Activated CD4-positive, alpha-beta T cell treated with anti-CD3 and anti-CD28 coated beads for 36 hours (primary cell): ENCODE results near the gene TROAP. TPM values are rescaled to one million over a fixed set of nuclear protein-coding genes. Genes with fewer than 3 reads are reported as not detected.
A peak's percentile ranks its signal among the peaks of the same experiment; 100 is the strongest.
"Not testable (repeated sequence)": the region's sequence is repeated elsewhere in the genome, so short reads cannot be mapped to it uniquely, and the experiment has no call there.

Source experiments
- ATAC-seq: fragments of 200-7000 bp; cut with Tn5 transposase; one replicate; pipeline ENCODE4 v1.10.0; 2021; ENCODE audit warnings: mild to moderate bottlenecking, moderate library complexity
- CTCF ChIA-PET: fragments of 350-600 bp; sonication (Branson Sonifier 250); formaldehyde crosslinking; loops from one replicate; lab custom pipeline; 2021; ENCODE audit warnings: antibody characterized with exemption; lab: Charles Lee
- POLR2A ChIA-PET: fragments of 350-600 bp; sonication (Branson Sonifier 250); formaldehyde crosslinking; loops from one replicate; lab custom pipeline; 2021; ENCODE audit warnings: antibody characterized with exemption, inconsistent platforms; lab: Charles Lee
- DNase-seq: peaks from one replicate; pipeline ENCODE4 v3.0.0-alpha.2; 2020
- H3K27ac Mint-ChIP-seq: one replicate; pipeline ENCODE4 v1.8.0; 2021; ENCODE audit warnings: mixed read lengths
- H3K27me3 Mint-ChIP-seq: one replicate; pipeline ENCODE4 v1.8.0; 2021; ENCODE audit warnings: mixed read lengths
- H3K36me3 Mint-ChIP-seq: one replicate; pipeline ENCODE4 v1.8.0; 2021; ENCODE audit warnings: low read depth, mixed read lengths
- H3K4me1 Mint-ChIP-seq: one replicate; pipeline ENCODE4 v1.8.0; 2021; ENCODE audit warnings: mixed read lengths
- H3K4me3 Mint-ChIP-seq: one replicate; pipeline ENCODE4 v1.8.0; 2021; ENCODE audit warnings: mild to moderate bottlenecking, moderate library complexity, mixed read lengths
- H3K9me3 Mint-ChIP-seq: one replicate; pipeline ENCODE4 v1.8.0; 2021; ENCODE audit warnings: low read depth, mixed read lengths
- intact Hi-C, 2 experiments: fragments of 100-400 bp; cut with DNase I in 1 of 2; cut with micrococcal nuclease in 1 of 2; formaldehyde crosslinking; loops; one replicate each; pipeline versions ENCODE4 v1.14.2 to v1.15.1; 2022 to 2024; cut with DNase I, micrococcal nuclease
- total RNA-seq, 2 experiments: library from RNA; stranded (reverse); gene quantifications; one replicate each; pipeline ENCODE4 v1.2.3, GENCODE V29; 2021

TROAP gene
- total RNA-seq, 2 experiments from 2014 or later, result 64.5 to 84.3 TPM

- ATAC-seq, H3K4me1 Mint-ChIP-seq, H3K4me3 Mint-ChIP-seq, H3K36me3 Mint-ChIP-seq, DNase-seq, H3K9me3 Mint-ChIP-seq, POLR2A ChIA-PET, intact Hi-C loops, CTCF ChIA-PET, H3K27ac Mint-ChIP-seq: not testable (repeated sequence)
- peaks cover 28% of the 10 kb centered on the region for H3K27me3 Mint-ChIP-seq
Observed at GRCh38 chr12:49310451-49311000, 12.5 kb upstream of the TROAP start.

GRCh38 chr12:49314811-49315210 is 8.2 kb upstream of the TROAP start:
- H3K36me3 Mint-ChIP-seq, result no peaks in the 10 kb centered on the region

GRCh38 chr12:49317118-49317517 is 5.9 kb upstream of the TROAP start:
- H3K27me3 Mint-ChIP-seq, H3K27ac Mint-ChIP-seq, H3K4me3 Mint-ChIP-seq, H3K9me3 Mint-ChIP-seq, H3K4me1 Mint-ChIP-seq, CTCF ChIA-PET, DNase-seq, H3K36me3 Mint-ChIP-seq, ATAC-seq, intact Hi-C loops, POLR2A ChIA-PET: not testable (repeated sequence)

More at GRCh38 chr12:49314811-49315210, 8.2 kb upstream of the TROAP start:
- H3K4me3 Mint-ChIP-seq, result no peak overlapping the region
- CTCF ChIA-PET, result interaction anchor here (0.7 kb wide), 1 partner anchor 54 kb away, joined by 4 read pairs; no protein-coding TSS in a partner anchor
- H3K4me1 Mint-ChIP-seq, result no peaks in the 10 kb centered on the region
- no peaks in the 10 kb centered on the region for H3K9me3 Mint-ChIP-seq
- POLR2A ChIA-PET, result no interaction called here
- peaks cover 6% of the 10 kb centered on the region for H3K27me3 Mint-ChIP-seq
- DNase-seq (no peak), ATAC-seq (no peak)
- no peak overlapping the region for H3K27ac Mint-ChIP-seq
- intact Hi-C loops, result no loop called here

DNA sequence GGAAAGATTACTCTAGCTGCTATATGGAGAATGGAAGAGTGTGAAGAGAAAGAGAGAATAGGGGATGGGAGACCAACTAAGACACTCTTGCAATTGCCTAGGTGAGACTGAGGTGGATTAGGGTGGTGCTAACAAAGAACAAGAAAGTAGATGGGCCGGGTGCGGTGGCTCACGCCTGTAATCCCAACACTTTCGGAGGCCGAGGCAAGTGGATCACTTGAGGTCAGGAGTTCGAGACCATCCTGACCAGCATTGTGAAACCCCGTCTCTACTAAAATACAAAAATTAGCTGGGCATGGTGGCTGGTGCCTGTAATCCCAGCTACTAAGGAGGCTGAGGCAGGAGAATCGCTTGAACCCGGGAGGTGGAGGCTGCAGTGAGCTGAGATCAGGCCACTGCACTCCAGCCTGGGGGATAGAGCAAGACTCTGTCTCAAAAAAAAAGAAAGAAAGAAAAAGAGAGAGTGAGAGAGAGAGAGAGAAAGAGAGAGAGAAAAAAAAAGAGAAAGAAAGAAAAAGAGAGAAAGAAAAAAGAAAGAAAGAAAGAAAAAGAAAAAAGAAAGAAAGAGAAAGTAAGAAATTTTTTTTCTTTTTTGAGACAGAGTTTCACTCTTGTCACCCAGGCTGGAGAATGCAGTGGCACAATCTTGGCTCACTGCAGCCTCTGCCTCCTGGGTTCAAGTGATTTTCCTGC is 2.5 kb upstream of the TROAP start:
- POLR2A ChIA-PET, result not testable (repeated sequence)

GRCh38 chr12:49322367-49322707 is 718 bp upstream of the TROAP start:
- ATAC-seq (no peak), DNase-seq (no peak)
- Mint-ChIP-seq H3K27ac (peak overlapping the region; percentile 95), H3K4me1 (peaks cover 10% of the 10 kb centered on the region), H3K9me3 (no peaks in the 10 kb centered on the region), H3K36me3 (peaks cover 12% of the 10 kb centered on the region), H3K4me3 (peak overlapping the region; percentile 95), H3K27me3 (no peaks in the 10 kb centered on the region)
- CTCF ChIA-PET, result interaction anchor here (0.6 to 4.2 kb wide), 22 partner anchors 10 to 1124 kb away, joined by 3 to 27 read pairs (median 4); partner anchors contain the start of genes C1QL4, DNAJC22, PRPH and TUBA1B
- POLR2A ChIA-PET, result interaction anchor here (0.5 to 2.4 kb wide), 13 partner anchors 10 to 640 kb away, joined by 3 to 11 read pairs (median 5); partner anchors contain the start of genes KANSL2, SPATS2 and TUBA1B
- intact Hi-C loops, result loop anchor here (1.0 to 5.0 kb wide), 10 partner anchors 20 to 520 kb away; partner anchors contain the start of genes ARF3 (in 1 of the 2), BCDIN3D (in 1 of the 2), FMNL3 (in 1 of the 2) and KMT2D (in 1 of the 2)

More for the DNA sequence above, 2.5 kb upstream of the TROAP start:
- not testable (repeated sequence) for H3K36me3 Mint-ChIP-seq, DNase-seq, H3K4me3 Mint-ChIP-seq, H3K4me1 Mint-ChIP-seq, H3K27ac Mint-ChIP-seq, H3K27me3 Mint-ChIP-seq, ATAC-seq, H3K9me3 Mint-ChIP-seq
- CTCF ChIA-PET, result interaction anchor here (0.7 to 1.4 kb wide), 4 partner anchors 15 to 573 kb away, joined by 3 to 4 read pairs (median 4); no protein-coding TSS in a partner anchor
- intact Hi-C loops, result loop anchor here (5.0 kb wide), 2 partner anchors 188 to 258 kb away; partner anchors contain the start of genes KMT2D (in 1 of the 2) and TUBA1B (in 1 of the 2)

DNA sequence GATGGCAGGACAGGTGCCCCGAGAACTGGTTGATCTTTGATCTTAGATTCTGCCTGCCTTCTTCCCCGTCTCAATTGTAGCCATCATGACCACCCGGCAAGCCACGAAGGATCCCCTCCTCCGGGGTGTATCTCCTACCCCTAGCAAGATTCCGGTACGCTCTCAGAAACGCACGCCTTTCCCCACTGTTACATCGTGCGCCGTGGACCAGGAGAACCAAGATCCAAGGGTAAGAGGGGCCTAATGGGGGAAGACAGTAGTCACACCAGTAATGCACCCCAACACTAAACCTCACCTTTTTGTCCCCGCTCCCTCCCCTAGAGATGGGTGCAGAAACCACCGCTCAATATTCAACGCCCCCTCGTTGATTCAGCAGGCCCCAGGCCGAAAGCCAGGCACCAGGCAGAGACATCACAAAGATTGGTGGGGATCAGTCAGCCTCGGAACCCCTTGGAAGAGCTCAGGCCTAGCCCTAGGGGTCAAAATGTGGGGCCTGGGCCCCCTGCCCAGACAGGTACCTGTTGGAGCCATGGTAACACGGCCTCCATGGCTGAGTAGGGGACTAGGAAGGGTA is 556 bp downstream of the TROAP start:
- POLR2A ChIA-PET, result interaction anchor here (0.6 to 2.4 kb wide), 12 partner anchors 8 to 641 kb away, joined by 3 to 11 read pairs (median 6); partner anchors contain the start of genes KANSL2, LMBR1L, PRPH and RHEBL1
- H3K27me3 Mint-ChIP-seq, result no peaks in the 10 kb centered on the region

GRCh38 chr12:49325606-49326005 is 2.6 kb downstream of the TROAP start:
- H3K4me1 Mint-ChIP-seq, result peaks cover 10% of the 10 kb centered on the region
- H3K36me3 Mint-ChIP-seq, result peaks cover 24% of the 10 kb centered on the region
- H3K27ac Mint-ChIP-seq, result no peak overlapping the region
- intact Hi-C loops, result no loop called here
- ChIA-PET POLR2A (no interaction called here), CTCF (interaction anchor here (0.6 to 4.2 kb wide), 5 partner anchors 17 to 389 kb away, joined by 3 to 23 read pairs (median 3); partner anchors contain the start of gene PRPH)
- DNase-seq, result no peak
- ATAC-seq, result no peak
- no peak overlapping the region for H3K4me3 Mint-ChIP-seq
- no peaks in the 10 kb centered on the region for H3K27me3 Mint-ChIP-seq
- no peaks in the 10 kb centered on the region for H3K9me3 Mint-ChIP-seq

More for the DNA sequence above, 556 bp downstream of the TROAP start:
- no peak for ATAC-seq
- Mint-ChIP-seq H3K9me3 (no peaks in the 10 kb centered on the region), H3K4me3 (peak overlapping the region; percentile 95), H3K27ac (peak overlapping the region; percentile 95), H3K36me3 (peaks cover 15% of the 10 kb centered on the region), H3K4me1 (peaks cover 10% of the 10 kb centered on the region)
- no peak for DNase-seq
- CTCF ChIA-PET, result interaction anchor here (0.6 to 4.2 kb wide), 14 partner anchors 8 to 217 kb away, joined by 3 to 27 read pairs (median 7); partner anchors contain the start of genes C1QL4, DNAJC22 and PRPH
- intact Hi-C loops, result loop anchor here (1.0 to 5.0 kb wide), 14 partner anchors 19 to 702 kb away; partner anchors contain the start of genes TUBA1B (in 2 of the 2), TUBA1C (in 2 of the 2), ARF3 (in 1 of the 2) and BCDIN3D (in 1 of the 2)

GRCh38 chr12:49327368-49327767 is 4.3 kb downstream of the TROAP start:
- Mint-ChIP-seq H3K36me3 (peaks cover 37% of the 10 kb centered on the region), H3K4me3 (no peak overlapping the region), H3K9me3 (no peaks in the 10 kb centered on the region), H3K4me1 (peaks cover under 1% of the 10 kb centered on the region), H3K27ac (no peak overlapping the region), H3K27me3 (peaks cover 10% of the 10 kb centered on the region)
- ChIA-PET CTCF (no interaction called here), POLR2A (no interaction called here)
- DNase-seq (no peak), ATAC-seq (no peak)
- intact Hi-C loops, result no loop called here

GRCh38 chr12:49327887-49328286 is 4.8 kb downstream of the TROAP start:
- ChIA-PET CTCF (no interaction called here), POLR2A (no interaction called here)
- Mint-ChIP-seq H3K27me3 (peaks cover 15% of the 10 kb centered on the region), H3K9me3 (no peaks in the 10 kb centered on the region), H3K4me1 (peaks cover 2% of the 10 kb centered on the region), H3K27ac (no peak overlapping the region), H3K4me3 (no peak overlapping the region), H3K36me3 (peaks cover 37% of the 10 kb centered on the region)
- ATAC-seq (no peak), DNase-seq (no peak)
- intact Hi-C loops, result no loop called here

- peaks cover 5% of the 10 kb centered on the region for H3K4me1 Mint-ChIP-seq
- ATAC-seq, result no peak
- peaks cover 37% of the 10 kb centered on the region for H3K36me3 Mint-ChIP-seq
- DNase-seq, result no peak
- ChIA-PET POLR2A (no interaction called here), CTCF (interaction anchor here (1.1 kb wide), 1 partner anchor 40 kb away, joined by 4 read pairs; no protein-coding TSS in a partner anchor)
- no peaks in the 10 kb centered on the region for H3K9me3 Mint-ChIP-seq
- intact Hi-C loops, result no loop called here
- peaks cover 20% of the 10 kb centered on the region for H3K27me3 Mint-ChIP-seq
- H3K4me3 Mint-ChIP-seq, result no peak overlapping the region
- H3K27ac Mint-ChIP-seq, result no peak overlapping the region
Observed at GRCh38 chr12:49328816-49329215, 5.8 kb downstream of the TROAP start.

- ChIA-PET POLR2A (no interaction called here), CTCF (interaction anchor here (1.1 to 2.0 kb wide), 2 partner anchors 12 to 41 kb away, joined by 4 to 17 read pairs; no protein-coding TSS in a partner anchor)
- no peak overlapping the region for H3K4me3 Mint-ChIP-seq
- peaks cover 33% of the 10 kb centered on the region for H3K36me3 Mint-ChIP-seq
- H3K27me3 Mint-ChIP-seq, result peaks cover 29% of the 10 kb centered on the region
- no peak for DNase-seq
- no peak overlapping the region for H3K27ac Mint-ChIP-seq
- intact Hi-C loops, result no loop called here
- peaks cover 7% of the 10 kb centered on the region for H3K4me1 Mint-ChIP-seq
- H3K9me3 Mint-ChIP-seq, result no peaks in the 10 kb centered on the region
- no peak for ATAC-seq
Observed at GRCh38 chr12:49330032-49330619, 7.1 kb downstream of the TROAP start.
